ENCODE measurements around the gene IL21. TPM values are rescaled to one million over a fixed set of nuclear protein-coding genes. Genes with fewer than 3 reads are reported as not detected.

The IL21 gene
- polyA plus RNA-seq, 1 donor = not detected

GRCh38 chr4:122633211-122633610 lies 12.3 kb upstream of the IL21 start:
- DNase-seq (ENCODE audit: low read depth) = no peak

DNA sequence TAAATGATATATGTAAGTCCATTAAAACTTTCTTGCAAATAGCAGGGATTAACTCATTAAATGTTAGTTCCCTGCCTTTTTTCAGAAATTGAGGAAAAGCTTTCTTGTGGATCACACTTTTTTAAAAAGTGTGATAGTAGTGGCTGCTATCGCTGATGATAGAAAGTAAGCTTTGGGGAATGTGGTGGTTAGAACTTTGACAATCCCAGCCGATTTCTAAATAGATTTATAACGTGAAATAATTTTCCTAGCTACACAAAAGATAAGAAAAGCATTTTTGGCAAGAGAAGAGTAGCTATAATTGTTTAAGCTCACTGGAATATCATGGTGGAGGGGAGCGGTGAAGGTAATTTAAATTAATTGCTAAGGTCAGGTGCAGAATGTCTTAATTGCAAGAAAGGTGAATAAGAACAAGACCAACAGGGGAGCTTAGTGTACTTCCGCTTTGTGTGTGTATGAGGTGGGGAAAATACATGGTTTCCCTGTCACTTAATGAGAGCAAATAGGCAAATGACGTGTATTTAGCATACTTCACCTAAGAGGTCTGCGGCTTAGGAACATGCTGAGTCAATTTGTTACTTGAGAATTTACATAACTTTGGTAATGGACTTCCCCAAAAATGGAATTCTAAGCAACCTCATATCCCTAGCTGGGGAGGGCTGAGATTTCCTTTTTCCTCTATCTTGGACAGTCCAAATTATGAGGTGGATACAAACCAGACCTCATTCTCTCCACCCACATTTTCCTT lies 11.7 kb upstream of the IL21 start:
- no peak for DNase-seq (ENCODE audit: low read depth)

GRCh38 chr4:122625156-122625555 lies 4.3 kb upstream of the IL21 start:
- no peak for DNase-seq (ENCODE audit: low read depth)

DNA sequence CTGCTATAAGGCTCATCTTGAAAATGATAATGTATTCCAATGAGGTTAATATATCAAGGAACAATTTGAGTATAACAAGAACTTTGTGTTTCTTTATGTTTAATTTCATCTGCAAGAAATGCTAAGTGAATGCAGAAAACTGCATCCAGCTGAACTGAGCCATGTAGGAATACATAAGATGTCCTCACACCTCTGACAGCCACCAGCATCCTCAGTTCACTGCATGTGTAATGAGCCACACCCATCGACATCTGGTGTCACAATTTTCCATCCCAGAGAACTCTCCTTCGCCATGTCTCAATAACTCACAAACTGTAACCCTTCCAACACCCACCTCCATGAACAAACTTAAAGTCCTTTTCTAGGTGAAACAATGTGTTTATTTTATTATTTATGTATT lies 3.3 kb upstream of the IL21 start:
- DNase-seq (ENCODE audit: low read depth) = no peak

DNA sequence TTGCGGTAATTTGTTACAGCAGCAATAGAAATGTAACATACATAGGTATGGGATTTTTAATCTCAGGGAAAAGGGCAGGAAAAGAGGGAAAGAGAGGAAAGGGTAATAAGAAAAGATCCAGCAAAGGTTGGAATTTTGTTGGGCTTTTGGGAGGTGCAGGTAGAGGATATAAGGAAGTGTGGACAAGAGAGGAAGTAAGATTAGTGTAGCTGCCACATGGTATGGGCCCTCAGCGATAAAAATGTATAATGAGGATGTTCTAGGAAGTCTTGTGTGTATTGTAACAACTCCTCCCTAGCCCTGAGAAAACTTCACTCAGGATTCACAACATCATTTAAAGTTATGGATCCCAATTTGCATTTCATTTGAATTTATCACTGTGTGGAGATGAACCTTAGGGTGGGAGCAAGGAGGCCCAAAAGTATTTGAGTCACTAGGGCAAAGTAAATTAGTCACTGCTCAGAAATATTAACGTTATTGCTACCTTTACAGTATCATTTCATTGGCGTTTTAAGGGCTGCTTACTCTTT lies 2.8 kb upstream of the IL21 start:
- no peak for DNase-seq (ENCODE audit: low read depth)

GRCh38 chr4:122622400-122622799 lies 1.5 kb upstream of the IL21 start:
- DNase-seq (ENCODE audit: low read depth) = no peak

DNA sequence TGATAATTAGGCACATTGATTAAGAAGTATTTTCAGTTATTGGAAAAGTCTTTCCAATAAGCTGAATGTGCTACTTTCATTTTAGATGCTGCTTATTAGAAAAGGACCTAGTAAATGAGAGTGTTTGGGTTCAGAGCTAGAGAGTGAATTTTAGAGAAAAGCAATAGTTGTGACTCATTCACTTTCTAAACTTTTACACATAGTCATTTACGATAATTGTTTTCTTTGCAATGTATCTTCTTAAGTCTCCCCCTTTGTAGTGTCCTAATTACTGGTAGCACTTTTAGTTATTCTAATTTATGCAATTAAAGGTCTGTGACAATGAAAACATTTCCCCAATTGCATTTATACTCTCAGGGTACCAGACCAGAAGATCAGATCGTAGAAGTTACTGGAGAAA lies 1.3 kb downstream of the IL21 start:
- DNase-seq (ENCODE audit: low read depth) = no peak

- DNase-seq (ENCODE audit: low read depth) = no peak
Observed at GRCh38 chr4:122617597-122618593, 3.0 kb downstream of the IL21 start.

DNA sequence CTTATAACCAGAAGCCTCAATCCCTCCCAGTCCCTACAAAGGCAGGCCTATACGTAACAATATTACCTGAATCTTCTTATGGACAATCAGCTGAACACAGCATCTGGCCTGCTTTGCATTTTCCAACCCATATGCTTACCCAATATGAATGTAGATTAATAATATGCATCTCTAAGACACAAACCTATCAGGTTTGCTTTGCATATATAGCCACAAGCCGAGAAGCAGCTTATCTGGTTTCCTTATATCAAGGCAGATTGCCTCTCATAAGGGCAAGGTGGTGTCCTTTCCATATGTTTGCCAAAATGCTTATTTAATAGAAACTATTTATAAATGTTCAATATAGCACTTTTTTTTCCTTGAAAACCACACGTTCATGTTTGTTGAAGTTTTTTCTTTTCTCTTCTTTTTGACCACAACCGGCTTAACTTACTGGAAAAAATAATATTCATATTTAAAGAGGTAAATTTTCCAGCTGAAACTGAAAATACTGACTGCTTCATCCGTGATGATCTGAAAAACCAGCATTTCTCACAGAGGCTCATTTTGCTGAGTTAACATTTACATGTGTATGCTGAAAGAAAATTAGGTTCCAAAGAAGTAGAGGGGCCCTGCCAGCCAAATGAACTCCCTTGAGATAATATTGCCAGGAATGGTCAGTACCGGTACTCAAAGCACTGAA lies 3.8 kb downstream of the IL21 start:
- no peak for DNase-seq (ENCODE audit: low read depth)

DNA sequence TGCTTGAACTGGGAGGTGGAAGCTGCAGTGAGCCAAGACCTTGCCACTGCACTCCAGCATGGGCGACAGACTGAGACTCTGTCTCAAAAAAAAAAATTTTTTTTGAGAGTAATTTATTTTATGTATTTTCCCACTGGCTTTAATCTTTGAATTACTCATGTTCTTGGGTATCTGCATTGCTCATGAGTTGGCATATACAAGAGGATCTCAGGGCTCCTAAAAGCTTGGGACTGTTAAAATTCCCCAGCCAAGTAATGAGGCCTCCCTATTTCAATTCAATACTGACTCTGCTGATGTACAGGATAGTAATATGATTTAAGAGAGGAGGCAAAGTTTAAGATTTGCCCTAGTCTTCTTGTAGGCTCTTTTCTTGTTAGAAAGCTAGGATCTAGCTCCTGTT lies 6.2 kb downstream of the IL21 start:
- DNase-seq (ENCODE audit: low read depth) = no peak

DNA sequence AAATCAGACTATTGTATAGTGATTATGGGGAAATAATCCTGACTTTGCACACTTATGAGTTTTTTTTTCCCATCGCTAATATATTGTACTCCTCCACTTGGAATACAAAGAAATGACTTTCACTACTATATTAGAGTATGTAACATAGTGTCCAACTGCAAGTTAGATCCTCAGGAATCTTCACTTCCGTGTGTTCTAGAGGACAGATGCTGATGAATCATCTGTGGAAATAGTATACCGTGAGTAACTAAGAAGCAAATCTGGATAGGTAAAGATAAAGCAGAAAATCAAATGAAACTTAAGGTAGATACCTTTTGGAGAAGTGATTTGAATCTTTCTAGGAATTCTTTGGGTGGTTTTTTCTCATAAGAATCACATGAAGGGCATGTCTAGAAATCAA lies 8.3 kb downstream of the IL21 start:
- DNase-seq (ENCODE audit: low read depth) = no peak

- no peak for DNase-seq (ENCODE audit: low read depth)
Observed at GRCh38 chr4:122606364-122607043, 14.4 kb downstream of the IL21 start.

GRCh38 chr4:122604146-122604545 lies 16.7 kb downstream of the IL21 start:
- no peak for DNase-seq (ENCODE audit: low read depth)

- DNase-seq (ENCODE audit: low read depth) = no peak
Observed at GRCh38 chr4:122603156-122603574, 17.7 kb downstream of the IL21 start.

- no peak for DNase-seq (ENCODE audit: low read depth)
Observed at GRCh38 chr4:122602277-122603142, 18.4 kb downstream of the IL21 start.

DNA sequence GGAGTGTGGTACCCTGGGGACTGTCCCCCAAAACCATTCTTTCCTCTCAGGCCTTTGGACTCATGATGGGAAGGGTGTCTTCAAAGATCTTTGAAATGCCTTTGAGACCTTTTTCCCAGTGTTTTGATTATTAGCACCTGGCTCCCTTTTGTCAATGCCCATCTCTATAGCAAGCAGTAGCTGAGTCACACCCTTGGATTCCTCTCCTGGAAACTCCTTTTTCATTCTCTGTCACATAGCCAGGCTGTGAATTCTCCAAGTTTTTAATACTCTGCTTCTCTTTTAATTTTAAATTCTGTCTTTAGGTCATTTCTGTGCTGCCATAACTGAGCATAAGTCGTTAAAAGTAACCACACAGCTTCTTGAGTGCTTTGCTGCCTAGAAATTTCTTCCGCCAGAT lies 29.7 kb downstream of the IL21 start:
- no peak for DNase-seq (ENCODE audit: low read depth)

DNA sequence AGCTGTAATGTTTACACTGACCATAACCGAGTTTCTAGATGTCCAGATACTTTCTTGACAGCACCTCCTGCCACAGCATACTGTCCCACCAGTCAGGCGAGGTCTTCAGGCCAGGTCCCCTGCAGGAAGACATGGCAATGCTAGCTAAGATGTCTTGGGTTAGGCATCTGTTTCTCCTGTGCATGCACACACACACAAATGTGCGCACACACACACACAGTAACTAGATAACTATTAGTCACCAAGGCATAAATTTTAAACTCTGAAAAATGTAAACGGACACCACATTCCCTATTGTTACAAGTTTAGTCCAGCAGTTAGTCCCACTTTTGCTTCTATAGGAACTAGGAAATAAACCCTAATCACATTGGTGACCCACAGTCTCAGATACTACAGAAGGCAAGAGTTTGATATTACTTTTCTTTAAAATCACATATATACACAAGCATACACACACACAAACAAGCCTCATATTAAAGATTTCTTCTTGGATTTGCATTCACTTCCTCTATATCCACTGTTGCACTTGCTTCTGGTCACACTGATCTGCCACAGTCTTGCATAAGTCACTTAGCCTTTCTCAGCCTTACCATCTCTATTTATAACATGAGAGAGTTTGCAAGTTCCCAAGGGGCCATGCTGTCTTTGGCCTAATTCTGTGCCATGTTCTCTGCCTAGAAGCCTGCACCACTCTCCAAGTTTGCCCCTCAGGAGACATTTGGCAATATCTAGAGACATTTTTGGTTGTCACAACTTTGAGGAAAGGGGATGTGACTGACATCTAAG lies 32.2 kb downstream of the IL21 start:
- DNase-seq (ENCODE audit: low read depth) = no peak

DNA sequence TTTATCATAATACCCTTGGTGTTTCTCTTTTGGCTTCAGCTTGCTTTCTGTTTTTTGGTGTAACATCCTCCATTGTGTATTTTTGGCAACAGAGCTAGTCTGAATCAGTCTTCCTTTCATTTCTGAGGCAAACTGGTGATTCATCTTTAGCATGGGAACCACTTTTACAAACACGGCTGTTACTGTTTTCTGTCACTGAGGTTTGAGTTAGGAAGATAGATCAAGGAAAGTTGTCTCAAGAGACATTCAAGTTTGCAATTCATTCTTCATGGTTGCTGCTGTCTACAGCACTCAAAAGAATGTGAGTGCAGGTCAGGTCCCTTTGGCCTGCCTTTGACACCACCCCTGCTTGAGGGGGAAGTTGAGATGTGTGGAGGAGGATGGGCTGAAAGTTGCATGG lies 36.3 kb downstream of the IL21 start:
- DNase-seq (ENCODE audit: low read depth) = no peak

DNA sequence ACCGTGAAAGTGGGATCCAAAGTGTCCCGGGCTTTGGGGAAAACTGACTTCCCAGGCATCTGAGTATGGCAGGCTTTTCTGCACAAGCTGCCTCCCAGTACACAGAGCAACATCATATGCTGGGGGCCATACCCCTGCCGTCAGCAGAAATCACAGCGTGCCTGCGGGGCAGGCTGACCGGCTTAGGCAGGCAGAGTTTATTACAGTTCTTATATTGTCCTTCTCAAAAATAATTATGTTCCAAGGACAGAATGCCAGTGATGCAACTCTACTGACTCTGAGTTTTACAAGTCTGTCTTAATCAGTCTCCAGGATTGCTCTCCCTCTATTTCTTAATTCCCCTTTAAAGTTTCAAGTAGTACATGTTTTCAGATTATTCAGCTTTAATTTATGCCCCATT lies 37.0 kb downstream of the IL21 start:
- DNase-seq (ENCODE audit: low read depth) = no peak
